Gastrocnemius medialis (tissue), 4 donors: Measurements from ENCODE around the gene METRNL. TPM values are rescaled to one million over a fixed set of nuclear protein-coding genes. Genes with fewer than 3 reads are reported as not detected.

Experiments used
- ATAC-seq, 2 donors: fragments of 150-250 bp; one replicate each; pipeline ENCODE4 v1.9.1; 2016
- DNase-seq, 2 donors: peaks; one replicate each; pipeline ENCODE4 v3.0.0-alpha.2; 2019
- H3K27ac ChIP-seq, 4 donors: fragments of 200-600 bp; sonication (generic); 1 replicate in 1 of 4; 2 replicates in 3 of 4; pipeline ENCODE4 v1.5.1; 2016 to 2018; ENCODE audit warnings: mild to moderate bottlenecking in 2 of 4, moderate library complexity in 1 of 4
- H3K27me3 ChIP-seq, 3 donors: fragments of 200-600 bp; sonication (generic) in 2 of 3; 1 replicate in 1 of 3; 2 replicates in 2 of 3; pipeline versions ENCODE4 v1.5.1 to v1.6.0; 2016 to 2019; ENCODE audit warnings: mild to moderate bottlenecking in 1 of 3, moderate library complexity in 1 of 3
- H3K36me3 ChIP-seq, 2 donors: fragments of 200-600 bp; sonication (generic) in 1 of 2; one replicate each; pipeline ENCODE4 v1.5.1; 2017 to 2018
- H3K4me1 ChIP-seq, 2 donors: fragments of 200-600 bp; sonication (generic) in 1 of 2; one replicate each; pipeline ENCODE4 v1.5.1; 2016 to 2017; ENCODE audit warnings: mild to moderate bottlenecking in 2 of 2
- H3K4me3 ChIP-seq, 4 donors: fragments of 200-600 bp; sonication (generic) in 3 of 4; 1 replicate in 1 of 4; 2 replicates in 3 of 4; pipeline ENCODE4 v1.5.1; 2016 to 2019; ENCODE audit warnings: mild to moderate bottlenecking in 2 of 4
- H3K9me3 ChIP-seq, 3 donors: fragments of 200-600 bp; sonication (generic) in 2 of 3; 1 replicate in 1 of 3; 2 replicates in 2 of 3; pipeline ENCODE4 v1.5.1; 2016 to 2019
- POLR2A ChIP-seq, 2 donors: fragments of 450-650 bp; IDR thresholded peaks; one replicate each; pipeline ENCODE4 v1.6.1; 2017; ENCODE audit warnings: antibody characterized with exemption in 2 of 2, mild to moderate bottlenecking in 2 of 2, moderate library complexity in 2 of 2
- in situ Hi-C, 4 donors: fragments of 200-750 bp; cut with MboI; loops; one replicate each; pipeline versions ENCODE4 v1.15.0 to v1.8.0; 2017; ENCODE audit warnings: low sequenced_read_pairs in 4 of 4
- intact Hi-C: fragments of 100-400 bp; cut with DNase I; formaldehyde crosslinking; loops from one replicate; pipeline ENCODE4 v1.15.1; 2023; ENCODE audit warnings: low total_unique reads
- total RNA-seq, 4 donors: library from RNA; depleted of rRNA; stranded (reverse); fragments of >200 nt; gene quantifications; one replicate each; pipeline versions ENCODE4 v1.1.0 to v1.2.3, GENCODE V29; 2016
- TF ChIP-seq, protein P1 (sequence below), 5 experiments: fragments of 450-650 bp in 3 of 5; fragments of 200-600 bp in 2 of 5; sonication (generic) in 2 of 5; IDR thresholded peaks in 4 of 5; conservative IDR thresholded peaks in 1 of 5; 1 replicate in 4 of 5; 2 replicates in 1 of 5; pipeline ENCODE4 v1.5.1; 2016 to 2019; ENCODE audit warnings: antibody characterized with exemption in 5 of 5, mild to moderate bottlenecking in 3 of 5, moderate library complexity in 3 of 5

Gene METRNL
- total RNA-seq, 4 donors from 2014 or later, result 6.6 to 19.7 (median 11.1) TPM

- Histone ChIP-seq H3K4me3 (no peak overlapping the region), H3K27me3 (peaks cover 0 to 27% (median 21%) of the 10 kb centered on the region in 3 donors), H3K9me3 (no peaks in the 10 kb centered on the region), H3K4me1 (no peaks in the 10 kb centered on the region), H3K36me3 (no peaks in the 10 kb centered on the region), H3K27ac (no peak overlapping the region)
- ATAC-seq (no peak), DNase-seq (no peak)
- TF ChIP-seq, protein P1, sequence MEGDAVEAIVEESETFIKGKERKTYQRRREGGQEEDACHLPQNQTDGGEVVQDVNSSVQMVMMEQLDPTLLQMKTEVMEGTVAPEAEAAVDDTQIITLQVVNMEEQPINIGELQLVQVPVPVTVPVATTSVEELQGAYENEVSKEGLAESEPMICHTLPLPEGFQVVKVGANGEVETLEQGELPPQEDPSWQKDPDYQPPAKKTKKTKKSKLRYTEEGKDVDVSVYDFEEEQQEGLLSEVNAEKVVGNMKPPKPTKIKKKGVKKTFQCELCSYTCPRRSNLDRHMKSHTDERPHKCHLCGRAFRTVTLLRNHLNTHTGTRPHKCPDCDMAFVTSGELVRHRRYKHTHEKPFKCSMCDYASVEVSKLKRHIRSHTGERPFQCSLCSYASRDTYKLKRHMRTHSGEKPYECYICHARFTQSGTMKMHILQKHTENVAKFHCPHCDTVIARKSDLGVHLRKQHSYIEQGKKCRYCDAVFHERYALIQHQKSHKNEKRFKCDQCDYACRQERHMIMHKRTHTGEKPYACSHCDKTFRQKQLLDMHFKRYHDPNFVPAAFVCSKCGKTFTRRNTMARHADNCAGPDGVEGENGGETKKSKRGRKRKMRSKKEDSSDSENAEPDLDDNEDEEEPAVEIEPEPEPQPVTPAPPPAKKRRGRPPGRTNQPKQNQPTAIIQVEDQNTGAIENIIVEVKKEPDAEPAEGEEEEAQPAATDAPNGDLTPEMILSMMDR (IDR thresholded peaks at IDR 0.05 in 4 of 5, conservative IDR thresholded peaks at IDR 0.05 in 1 of 5), result no peak
- TF ChIP-seq POLR2A (IDR thresholded peaks at IDR 0.05), result no peak
- intact Hi-C loops, result no loop called here
- in situ Hi-C loops, result no loop called here
Measured at GRCh38 chr17:83124871-83125514, 45.6 kb downstream of the METRNL start.

DNA sequence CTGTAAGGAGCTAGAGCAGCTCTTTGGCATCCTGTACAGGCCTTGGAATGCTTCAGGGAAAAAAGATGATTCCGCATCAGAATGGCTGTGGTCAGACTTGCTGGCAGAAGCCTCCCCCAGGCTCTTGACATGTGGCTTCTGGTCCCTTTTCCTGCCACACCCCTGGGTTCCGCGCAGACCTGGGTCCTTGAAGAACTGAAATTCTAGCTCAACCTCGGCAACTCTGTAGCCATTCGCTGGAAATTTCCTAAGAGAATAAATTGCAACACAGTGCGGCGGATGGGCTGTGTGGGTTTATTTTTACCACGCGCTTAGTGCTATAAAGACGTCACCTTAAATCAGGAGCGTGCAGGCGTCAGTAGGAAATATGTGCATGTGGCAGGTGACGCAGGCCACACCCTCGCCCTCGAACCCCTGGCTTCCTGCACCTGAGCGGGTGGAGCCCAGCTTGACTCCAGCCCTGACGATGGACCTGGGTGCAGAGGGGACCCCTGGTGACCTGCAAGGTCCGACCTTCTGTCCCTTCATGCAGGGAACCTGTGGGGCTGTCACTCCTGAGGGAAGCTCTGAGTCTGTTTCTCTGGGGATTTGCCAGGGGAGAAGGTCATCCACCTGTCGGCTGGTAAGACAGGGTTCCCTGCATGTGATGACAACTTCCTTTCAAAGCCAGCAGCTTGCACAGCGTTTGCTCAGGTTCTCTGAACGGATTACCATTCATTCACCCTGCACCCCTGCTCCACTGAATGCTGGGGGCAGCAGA, 46.3 kb downstream of the METRNL start:
- no peak for TF ChIP-seq POLR2A (IDR thresholded peaks at IDR 0.05)
- TF ChIP-seq, protein P1 (IDR thresholded peaks at IDR 0.05 in 4 of 5, conservative IDR thresholded peaks at IDR 0.05 in 1 of 5), result no peak

DNA sequence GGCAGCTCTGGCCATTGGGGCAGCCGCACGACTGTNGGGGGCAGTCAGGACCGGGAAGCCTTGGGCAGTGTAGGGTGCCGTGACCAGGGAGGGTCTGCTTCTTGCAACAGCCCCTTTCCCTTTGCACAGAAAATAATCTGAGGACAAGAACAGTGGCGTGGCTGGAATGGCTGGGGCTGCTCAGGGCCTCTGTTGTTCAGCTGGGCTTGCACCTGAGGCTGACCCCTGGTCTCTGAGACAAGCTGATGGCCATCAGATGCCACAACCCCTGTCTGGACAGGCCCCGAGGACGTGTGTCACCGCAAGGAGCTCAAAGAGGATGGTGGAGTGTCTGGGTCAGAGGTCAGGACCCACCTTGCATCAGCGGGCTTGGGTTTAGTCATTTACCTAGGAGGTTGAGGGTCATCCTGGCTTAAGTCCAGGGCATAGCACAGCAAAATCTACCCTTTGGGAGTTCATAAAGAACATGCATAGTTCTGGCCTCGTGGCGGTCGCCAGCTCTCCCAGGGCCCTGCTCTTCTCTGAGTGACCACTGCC, 46.9 kb downstream of the METRNL start:
- H3K4me3 ChIP-seq, result no peak overlapping the region
- peaks cover 0 to 23% (median 16%) of the 10 kb centered on the region in 3 donors for H3K27me3 ChIP-seq
- no peak for ATAC-seq
- no peaks in the 10 kb centered on the region for H3K36me3 ChIP-seq
- no peaks in the 10 kb centered on the region for H3K9me3 ChIP-seq
- intact Hi-C loops (no loop called here), in situ Hi-C loops (no loop called here)
- no peaks in the 10 kb centered on the region for H3K4me1 ChIP-seq
- TF ChIP-seq, protein P1 (IDR thresholded peaks at IDR 0.05 in 4 of 5, conservative IDR thresholded peaks at IDR 0.05 in 1 of 5), result no peak
- no peak for TF ChIP-seq POLR2A (IDR thresholded peaks at IDR 0.05)
- DNase-seq, result no peak
- no peak overlapping the region for H3K27ac ChIP-seq

More for the DNA sequence above, 46.3 kb downstream of the METRNL start:
- ATAC-seq (peak; percentile 60 to 62), DNase-seq (peak; percentile 39 to 65)
- Histone ChIP-seq H3K27ac (no peak overlapping the region), H3K4me3 (no peak overlapping the region), H3K27me3 (peaks cover 0 to 26% (median 21%) of the 10 kb centered on the region in 3 donors), H3K4me1 (no peaks in the 10 kb centered on the region), H3K36me3 (no peaks in the 10 kb centered on the region), H3K9me3 (no peaks in the 10 kb centered on the region)
- in situ Hi-C loops (no loop called here), intact Hi-C loops (no loop called here)

DNA sequence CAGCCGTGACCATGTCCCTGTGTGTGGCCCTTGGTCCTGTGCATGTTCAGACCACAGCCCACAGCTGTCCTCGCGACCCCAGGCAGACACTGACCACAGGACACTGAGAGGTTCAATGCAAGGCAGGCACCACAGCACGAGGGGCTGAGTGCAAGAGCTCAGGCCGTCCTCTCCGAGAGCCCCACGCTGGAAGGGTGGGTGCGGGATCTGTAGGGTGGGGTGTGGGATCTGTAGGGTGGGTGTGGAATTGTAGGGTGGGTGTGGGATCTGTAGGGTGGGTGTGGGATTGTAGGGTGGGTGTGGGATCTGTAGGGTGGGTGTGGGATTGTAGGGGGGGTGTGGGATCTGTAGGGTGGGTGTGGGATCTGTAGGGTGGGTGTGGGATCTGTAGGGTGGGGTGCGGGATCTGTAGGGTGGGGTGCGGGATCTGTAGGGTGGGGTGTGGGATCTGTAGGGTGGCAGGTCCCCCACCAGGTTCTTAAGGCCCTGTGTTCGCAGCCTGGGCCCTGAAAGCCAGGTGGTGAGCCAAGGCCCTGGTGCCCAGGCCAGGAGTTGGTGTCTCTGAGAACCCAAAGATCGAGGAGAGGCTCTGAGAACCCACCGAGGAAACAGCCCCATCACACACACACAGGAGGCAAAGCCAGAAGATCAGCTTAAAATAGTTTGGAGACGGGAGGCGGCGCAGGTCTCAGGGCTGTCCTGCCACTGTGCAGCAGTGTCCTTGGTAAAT, 48.2 kb downstream of the METRNL start:
- Histone ChIP-seq H3K9me3 (no peaks in the 10 kb centered on the region), H3K27me3 (peaks cover 0 to 18% (median 5%) of the 10 kb centered on the region in 3 donors), H3K36me3 (no peaks in the 10 kb centered on the region), H3K27ac (no peak overlapping the region), H3K4me3 (no peak overlapping the region), H3K4me1 (no peaks in the 10 kb centered on the region)
- in situ Hi-C loops (no loop called here), intact Hi-C loops (no loop called here)
- no peak for TF ChIP-seq POLR2A (IDR thresholded peaks at IDR 0.05)
- TF ChIP-seq, protein P1 (IDR thresholded peaks at IDR 0.05 in 4 of 5, conservative IDR thresholded peaks at IDR 0.05 in 1 of 5), result no peak
- DNase-seq (no peak), ATAC-seq (no peak)
